Right kidney (tissue), 1 donor: ENCODE results near the gene PRICKLE1.

Experiments used
- DNase-seq: peaks from one replicate; pipeline ENCODE4 v3.0.0-alpha.2; 2016

Gene PRICKLE1

DNA sequence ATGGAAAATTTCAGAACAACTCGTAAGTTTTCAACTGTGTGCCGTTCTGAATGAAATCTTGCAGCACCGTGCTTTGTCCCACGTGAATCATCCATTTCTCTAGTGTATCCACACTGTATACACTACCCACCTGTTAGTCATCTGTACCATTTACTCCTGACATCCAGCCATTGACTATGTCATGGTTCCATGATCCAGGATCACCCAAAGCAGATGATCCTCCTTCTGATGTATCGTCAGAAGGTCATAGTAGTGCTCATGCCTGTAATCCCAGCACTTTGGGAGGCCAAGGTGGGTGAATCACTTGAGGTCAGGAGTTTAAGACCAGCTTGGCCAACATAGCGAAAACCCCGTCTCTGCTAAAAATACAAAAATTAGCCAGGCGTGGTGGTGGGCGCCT is 140.7 kb downstream of the PRICKLE1 start:
- DNase-seq, result no peak

DNA sequence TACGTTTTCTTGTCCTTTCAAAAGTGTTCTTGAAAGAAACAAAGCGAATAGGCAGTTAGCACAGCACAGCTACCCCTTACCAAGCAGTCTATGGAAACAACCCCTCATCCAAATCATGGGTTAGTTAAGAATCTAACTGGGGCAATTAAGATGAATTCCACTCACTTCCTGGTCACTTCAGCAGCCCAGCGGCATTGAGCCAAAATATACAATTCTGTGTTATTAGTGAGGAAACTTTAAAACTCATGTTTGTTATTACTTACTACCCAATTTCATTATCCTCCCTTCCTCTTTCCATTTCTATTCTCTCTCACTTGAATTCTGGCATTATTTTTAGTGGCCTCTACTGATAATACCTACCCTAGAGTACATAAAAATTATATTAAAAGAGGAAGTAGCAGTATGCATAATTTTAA is 142.2 kb downstream of the PRICKLE1 start:
- DNase-seq, result no peak

- no peak for DNase-seq
These were observed 142.8 kb downstream of the PRICKLE1 start for GRCh38 chr12:42446761-42447160.

DNA sequence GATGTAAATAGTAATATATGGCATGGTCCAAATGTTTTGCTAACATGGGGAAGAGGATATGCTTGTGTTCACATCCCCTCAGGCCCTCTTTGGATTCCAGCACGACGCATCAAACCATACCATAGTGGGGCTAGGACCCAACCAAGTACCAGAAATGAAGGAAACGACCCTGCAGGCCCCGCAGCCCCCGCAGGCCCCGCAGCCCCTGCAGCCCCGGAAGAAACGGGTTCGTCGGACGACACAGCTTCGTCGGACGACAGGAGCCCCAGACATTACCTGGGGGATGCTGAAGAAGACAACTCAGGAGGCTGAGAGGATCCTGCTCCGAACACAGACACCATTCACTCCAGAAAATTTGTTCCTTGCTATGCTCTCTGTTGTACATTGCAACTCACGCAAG is 143.7 kb downstream of the PRICKLE1 start:
- DNase-seq, result no peak

- no peak for DNase-seq
These were observed 145.2 kb downstream of the PRICKLE1 start for GRCh38 chr12:42444192-42444943.

GRCh38 chr12:42442888-42443287 is 146.7 kb downstream of the PRICKLE1 start:
- DNase-seq, result no peak

- DNase-seq, result no peak
These were observed 147.2 kb downstream of the PRICKLE1 start for GRCh38 chr12:42442311-42442759.

DNA sequence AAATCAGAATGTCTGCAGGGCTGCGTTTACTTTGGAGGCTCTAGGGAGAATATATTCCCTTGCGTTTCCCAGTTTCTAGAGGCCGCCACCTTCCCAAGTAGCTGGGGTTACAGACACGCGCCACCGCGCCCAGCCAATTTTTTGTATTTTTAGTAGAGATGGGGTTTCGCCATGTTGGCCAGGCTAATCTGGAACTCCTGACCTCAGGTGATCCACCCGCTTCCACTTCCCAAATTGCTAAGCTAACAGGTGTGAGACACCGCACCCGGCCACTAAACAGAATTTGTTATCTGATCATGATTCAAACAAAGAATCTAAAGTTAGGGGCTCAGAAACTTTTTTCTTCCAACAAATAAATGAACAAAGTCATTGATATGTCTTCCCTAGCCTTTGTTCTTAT is 148.9 kb downstream of the PRICKLE1 start:
- DNase-seq, result no peak

- DNase-seq, result no peak
These were observed 156.9 kb downstream of the PRICKLE1 start for GRCh38 chr12:42432517-42433140.

GRCh38 chr12:42428850-42429249 is 160.7 kb downstream of the PRICKLE1 start:
- DNase-seq, result no peak

DNA sequence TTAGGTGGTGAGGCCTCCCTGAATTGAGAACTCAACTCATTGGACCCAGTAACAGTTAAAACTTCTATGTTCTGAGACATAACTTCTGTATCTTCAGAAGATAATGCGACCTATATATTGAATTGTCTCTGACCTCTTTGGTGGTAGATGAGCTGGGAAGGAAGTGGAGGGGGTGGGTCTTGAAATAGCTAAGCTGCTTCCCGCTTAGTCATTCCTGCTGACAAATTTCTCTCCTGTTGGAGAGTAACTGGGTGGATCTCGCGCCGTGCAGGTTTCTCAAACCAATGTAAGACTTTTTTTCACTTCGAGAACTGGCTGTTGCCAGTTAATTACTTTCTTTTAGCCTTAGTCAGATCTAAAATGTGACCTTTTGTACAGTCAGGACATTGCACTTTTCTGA is 162.8 kb downstream of the PRICKLE1 start:
- no peak for DNase-seq

- no peak for DNase-seq
These were observed 166.8 kb downstream of the PRICKLE1 start for GRCh38 chr12:42422785-42423184.

- DNase-seq, result no peak
These were observed 167.4 kb downstream of the PRICKLE1 start for GRCh38 chr12:42421844-42422779.

DNA sequence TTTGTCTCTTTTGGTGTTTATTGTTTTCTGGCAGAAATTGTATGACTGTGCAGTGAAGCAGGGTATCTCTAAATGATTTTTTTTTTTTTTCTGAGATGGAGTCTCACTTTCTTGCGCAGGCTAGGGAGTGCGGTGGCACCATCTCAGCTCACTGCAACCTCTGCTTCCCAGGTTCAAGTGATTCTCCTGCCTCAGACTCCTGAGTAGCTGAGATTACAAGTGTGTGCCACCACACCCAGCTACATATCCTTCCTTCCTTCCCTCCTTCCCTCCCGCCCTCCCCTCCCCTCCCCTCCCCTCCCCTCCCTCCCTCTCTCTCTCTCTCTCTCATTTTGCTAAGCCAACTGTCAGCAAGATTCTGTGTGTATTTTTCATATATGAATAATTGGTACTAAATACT is 169.2 kb downstream of the PRICKLE1 start:
- DNase-seq, result no peak

GRCh38 chr12:42410340-42410739 is 179.2 kb downstream of the PRICKLE1 start:
- no peak for DNase-seq

- no peak for DNase-seq
These were observed 180.1 kb downstream of the PRICKLE1 start for GRCh38 chr12:42409471-42409870.

DNA sequence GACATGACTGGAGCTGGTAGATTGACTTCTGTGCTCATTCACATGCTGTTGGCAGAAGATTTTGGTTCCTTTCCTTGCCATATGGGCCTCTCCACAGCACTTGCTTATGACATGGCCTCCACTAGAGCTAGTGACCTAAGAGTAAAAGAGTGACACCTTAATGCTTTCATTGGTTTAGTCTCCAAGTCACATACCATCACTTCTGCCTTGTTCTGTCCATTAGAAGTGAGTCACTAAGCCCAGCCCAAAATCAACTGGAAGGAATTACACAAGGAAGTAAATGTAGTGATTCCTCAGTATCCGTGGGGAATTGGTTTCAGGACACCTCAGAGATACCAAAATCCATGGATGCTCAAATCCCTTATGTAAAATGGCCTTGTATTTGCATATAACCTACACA is 182.2 kb downstream of the PRICKLE1 start:
- DNase-seq, result no peak
